Inflammatory macrophage treated with lipopolysaccharide for 4 hours (primary cell): ENCODE results near the gene MCF2L.
"Not testable (repeated sequence)": the region's sequence is repeated elsewhere in the genome, so short reads cannot be mapped to it uniquely, and the experiment has no call there.

Experiments
- DNase-seq: peaks from one replicate; pipeline ENCODE4 v3.0.0-alpha.2; 2020

The MCF2L gene, protein sequence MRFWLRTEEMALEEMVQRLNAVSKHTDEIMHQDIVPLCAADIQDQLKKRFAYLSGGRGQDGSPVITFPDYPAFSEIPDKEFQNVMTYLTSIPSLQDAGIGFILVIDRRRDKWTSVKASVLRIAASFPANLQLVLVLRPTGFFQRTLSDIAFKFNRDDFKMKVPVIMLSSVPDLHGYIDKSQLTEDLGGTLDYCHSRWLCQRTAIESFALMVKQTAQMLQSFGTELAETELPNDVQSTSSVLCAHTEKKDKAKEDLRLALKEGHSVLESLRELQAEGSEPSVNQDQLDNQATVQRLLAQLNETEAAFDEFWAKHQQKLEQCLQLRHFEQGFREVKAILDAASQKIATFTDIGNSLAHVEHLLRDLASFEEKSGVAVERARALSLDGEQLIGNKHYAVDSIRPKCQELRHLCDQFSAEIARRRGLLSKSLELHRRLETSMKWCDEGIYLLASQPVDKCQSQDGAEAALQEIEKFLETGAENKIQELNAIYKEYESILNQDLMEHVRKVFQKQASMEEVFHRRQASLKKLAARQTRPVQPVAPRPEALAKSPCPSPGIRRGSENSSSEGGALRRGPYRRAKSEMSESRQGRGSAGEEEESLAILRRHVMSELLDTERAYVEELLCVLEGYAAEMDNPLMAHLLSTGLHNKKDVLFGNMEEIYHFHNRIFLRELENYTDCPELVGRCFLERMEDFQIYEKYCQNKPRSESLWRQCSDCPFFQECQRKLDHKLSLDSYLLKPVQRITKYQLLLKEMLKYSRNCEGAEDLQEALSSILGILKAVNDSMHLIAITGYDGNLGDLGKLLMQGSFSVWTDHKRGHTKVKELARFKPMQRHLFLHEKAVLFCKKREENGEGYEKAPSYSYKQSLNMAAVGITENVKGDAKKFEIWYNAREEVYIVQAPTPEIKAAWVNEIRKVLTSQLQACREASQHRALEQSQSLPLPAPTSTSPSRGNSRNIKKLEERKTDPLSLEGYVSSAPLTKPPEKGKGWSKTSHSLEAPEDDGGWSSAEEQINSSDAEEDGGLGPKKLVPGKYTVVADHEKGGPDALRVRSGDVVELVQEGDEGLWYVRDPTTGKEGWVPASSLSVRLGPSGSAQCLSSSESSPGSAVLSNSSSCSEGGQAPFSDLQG

DNA sequence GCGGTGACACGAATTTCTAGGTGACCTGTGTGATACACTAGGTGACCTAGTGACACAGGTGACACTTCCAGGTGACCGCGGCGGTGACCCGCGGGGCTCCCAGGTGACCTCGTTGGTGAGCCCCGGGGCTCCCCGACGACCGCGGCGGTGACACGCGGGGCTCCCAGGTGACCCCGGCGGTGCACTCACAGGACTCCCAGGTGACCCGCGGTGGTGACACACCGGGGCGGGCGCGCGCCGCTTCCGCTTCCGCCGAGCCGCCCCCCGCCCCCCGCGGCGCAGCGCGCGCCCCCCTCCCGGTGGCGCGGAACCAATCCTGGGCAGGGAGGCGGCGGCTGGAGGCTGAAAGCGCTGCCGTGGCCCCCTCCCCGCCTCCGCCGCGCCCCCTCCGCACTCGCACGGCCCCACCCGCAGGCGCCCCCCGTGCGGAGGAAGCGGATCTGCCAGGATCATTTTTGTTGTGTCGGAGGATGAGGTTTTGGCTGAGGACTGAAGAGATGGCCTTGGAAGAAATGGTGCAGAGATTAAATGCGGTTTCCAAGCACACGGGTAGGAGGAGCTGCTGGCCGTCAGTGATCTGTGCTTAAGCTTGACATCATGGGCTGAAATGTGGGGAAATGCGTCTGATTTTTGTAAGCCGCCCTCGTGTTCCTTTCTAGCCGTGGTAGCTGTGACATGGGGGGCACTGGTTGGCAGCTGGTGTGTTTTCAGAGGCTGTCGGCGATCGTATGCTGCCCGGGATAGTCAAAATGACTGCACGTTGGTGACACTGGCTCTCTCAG, at the start of gene MCF2L:
MCF2L (plus strand) TSS at position 305 of the 782 bp plus-strand sequence; CDS start at position 471, 166 bp downstream.
- DNase-seq = peak; percentile 11

DNA sequence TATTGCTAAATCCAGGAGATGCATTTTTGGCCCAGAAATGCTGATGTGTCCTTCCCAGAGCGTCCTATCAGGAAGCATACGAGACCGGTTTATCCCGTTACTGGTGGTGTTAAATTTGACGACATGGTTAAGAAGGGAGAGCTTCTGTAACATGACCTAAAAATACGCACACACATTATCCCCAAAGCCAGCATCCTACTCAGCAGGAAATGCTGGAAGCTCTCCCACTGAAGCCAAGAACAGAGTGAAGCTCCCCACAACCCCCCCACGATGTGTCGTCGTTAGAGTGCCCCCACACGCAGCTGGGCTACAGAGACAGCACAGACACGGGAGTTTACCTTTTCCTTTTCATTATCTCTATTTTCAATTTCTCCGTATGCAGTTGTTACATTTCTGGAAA, 45.1 kb upstream of the MCF2L start:
- no peak for DNase-seq

DNA sequence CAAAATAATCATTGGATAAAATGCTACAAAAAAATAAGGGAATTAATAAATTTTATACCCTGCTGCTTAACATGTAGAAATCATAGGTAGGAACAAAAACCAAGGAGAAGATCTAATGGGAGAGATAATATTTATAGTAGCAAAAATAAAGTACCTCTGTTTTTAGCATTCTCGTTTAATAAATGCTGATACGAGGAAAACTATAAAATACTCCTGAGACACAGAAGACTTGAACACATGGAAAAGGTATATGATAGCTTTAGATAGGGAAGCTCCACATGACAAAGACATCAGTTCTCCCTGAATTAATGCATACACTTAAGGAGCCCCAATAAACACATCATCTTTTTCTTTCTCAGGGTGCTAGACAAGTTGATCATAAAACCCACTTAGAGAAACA, 44.6 kb upstream of the MCF2L start:
- no peak for DNase-seq

DNA sequence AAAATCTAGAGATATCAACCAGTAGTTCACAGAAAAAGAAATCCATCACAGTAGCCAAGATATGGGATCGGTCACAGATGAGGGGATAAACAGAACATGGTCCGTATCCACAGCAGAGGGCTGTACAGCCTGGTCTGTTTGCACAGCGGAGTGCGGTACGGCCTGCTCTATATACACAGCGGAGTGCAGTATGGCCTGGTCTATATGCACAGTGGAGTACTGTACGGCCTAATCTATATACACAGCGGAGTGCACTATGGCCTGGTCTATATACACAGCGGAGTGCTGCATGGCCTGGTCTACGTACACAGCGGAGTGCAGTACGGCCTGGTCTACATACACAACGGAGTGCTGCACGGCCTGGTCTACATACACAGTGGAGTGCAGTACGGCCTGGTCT, 43.0 kb upstream of the MCF2L start:
- DNase-seq = no peak

DNA sequence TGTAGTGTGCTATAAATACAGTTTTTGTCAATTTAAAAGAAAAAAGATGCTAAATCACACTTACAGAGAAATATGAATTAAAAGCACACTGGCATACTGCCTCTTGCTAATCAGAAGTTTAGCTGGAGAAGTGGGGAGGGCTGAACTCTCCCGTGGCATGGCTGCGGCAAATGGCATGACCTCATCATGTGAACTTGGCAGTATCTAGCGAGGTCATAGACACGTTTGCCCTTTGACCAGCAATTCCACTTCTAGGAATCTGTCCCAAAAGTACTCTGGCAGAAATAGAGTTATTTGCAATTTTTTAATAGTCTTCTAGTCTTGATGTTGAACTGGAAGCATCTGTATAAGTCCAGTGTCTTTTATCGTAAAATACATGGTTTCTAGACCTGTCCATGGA, 42.0 kb upstream of the MCF2L start:
- DNase-seq = no peak

DNA sequence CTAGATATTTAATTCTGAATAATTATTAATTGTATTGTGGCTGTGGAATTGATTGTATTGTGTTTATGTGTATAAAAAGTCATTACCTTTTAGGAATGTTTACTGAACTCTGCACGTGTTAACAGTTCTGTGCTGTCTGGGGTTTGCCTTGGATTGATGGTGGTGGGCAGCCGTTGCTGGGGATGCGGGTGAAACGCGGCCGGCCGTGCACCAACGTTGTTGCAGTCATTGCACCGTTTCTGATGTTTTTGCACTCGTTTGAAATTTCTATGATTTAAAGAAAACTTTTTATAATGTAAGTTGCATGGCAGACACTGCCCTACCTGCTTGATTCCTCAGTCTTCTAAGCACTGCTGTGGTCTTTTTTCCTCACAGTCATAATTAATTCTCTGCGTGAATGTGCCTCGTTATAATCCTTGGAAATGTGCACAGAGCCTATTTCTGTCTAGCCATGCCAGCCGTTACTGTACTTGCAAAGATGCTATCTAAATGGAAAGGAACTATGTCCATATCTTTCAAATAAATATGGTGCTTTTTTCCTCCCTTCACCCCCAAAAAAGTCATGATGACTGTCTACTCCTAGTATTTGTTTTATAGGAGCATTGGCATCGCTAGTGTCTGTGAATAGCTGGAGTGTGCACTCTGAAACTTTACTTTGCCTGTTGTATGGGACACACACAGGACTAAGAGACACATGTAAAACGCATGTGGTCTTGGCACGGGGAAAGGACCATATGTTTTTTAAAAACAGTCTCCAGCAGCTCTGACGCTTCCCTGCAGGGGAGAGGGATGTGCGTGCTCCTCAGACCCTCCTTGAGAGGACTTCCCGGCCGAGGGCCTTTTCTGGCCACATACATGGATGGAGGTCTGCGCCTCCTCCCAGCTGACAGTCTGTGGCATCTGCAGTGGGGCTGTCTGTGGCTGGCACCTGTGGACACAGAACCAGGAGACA, 40.7 kb upstream of the MCF2L start:
- no peak for DNase-seq

DNA sequence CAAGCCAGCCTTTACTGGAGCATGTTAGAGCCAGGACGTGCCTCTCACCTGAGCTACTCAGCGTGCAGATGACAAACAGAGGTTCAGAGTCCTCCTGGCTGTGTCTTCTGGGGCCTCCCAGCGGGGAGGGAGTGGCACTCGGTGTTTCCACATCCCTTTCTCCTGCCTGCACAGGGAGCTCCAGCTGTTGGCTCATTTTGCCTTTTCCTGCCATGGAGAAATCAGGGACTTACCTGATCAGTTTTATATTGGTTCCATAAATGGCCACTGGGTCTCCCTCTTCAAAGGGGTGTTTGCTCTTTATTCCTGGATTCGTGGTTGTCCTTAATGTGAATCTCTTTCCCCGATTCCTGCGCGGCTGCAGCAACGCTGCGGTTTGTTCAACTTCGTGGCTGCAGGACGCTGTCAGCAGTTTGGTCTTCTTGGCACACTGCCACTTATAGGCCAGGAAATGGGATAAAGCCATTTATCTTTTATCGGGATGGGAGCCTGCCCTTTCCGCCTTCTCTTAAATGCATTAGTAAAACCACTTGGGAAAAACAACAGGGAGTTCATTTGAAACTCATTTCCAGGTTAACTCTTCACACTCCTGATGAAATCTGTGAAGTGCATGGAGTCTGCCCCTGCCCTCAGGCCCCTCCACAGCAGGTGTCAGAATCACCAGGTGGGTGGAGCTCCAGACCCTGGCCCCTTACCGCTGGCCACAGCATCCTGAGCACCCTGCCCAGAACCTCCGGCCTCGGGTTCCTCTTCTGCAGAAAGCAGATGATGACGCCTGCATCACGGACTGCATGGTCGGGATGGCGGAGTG, 39.8 kb upstream of the MCF2L start:
- DNase-seq = peak; percentile 19

DNA sequence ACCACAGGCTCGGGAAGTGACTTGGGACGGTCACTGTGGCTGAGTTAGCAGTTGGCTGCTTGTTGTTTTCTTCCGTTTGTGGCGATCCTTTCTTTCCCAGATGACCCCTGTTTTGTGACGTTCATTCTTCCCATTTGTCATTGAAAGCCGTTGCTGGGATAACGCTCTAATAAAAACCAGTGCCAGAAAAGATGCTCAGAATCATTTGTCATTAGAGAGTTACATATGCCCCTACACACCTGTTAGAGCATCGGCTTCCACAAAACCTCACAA, 39.3 kb upstream of the MCF2L start:
- DNase-seq = no peak

DNA sequence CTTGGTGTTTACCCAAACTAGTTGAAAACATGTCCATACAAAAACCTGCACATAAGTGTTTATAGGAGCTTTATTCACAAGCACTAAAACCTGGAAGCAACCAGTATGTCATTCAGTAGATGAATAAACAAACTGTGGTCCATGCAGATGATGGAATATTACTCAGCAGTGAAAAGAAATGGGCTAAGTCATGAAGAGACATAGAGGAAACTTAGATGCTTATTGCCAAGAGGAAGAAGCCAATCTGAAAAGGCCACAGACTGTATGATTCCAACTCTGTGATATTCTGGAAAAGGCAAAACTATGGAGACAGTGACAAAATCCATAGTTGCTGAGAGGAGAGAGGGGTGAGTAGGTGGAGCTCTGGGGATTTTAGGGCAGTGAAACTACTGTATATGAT, 38.8 kb upstream of the MCF2L start:
- no peak for DNase-seq

DNA sequence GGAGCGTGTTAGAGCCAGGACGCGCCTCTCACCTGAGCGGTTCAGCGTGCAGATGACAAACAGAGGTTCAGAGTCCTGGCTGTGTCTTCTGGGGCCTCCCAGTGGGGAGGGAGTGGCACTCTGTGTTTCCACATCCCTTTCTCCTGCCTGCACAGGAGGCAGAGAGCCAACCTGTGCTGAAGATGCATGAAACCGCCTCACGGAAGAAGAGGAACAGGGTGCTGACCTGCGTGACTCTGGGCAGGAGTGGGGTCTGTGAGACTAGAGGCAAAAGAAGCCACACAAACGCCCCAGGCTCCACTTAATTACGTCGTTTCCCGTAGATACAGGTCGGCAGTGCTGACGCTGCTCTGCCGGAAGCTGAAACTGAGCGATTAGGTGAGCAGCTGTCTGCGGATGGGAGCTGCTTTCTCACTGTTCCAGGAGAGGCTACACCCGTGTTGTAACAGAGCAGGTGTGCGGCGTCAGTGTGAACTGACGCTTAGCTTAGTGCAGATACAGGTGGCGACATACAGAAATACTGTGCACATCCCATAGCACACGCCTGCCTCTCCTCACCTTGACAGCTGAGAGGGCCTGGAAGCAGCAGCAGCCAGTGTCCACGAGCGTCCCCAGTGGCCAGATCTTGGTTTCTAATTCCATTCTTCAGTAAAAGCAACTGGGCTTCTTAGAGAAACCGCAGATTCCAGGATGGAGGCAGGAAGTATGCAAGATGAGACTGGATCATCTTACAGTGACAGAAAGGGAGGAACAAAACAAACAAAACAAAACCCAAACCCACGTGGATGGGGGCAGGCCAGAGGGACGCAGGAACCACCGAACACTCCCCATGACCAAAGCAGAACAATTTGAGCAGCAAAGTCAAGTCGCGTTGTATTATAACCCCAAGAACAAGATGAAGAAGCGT, 37.7 kb upstream of the MCF2L start:
- DNase-seq = no peak

DNA sequence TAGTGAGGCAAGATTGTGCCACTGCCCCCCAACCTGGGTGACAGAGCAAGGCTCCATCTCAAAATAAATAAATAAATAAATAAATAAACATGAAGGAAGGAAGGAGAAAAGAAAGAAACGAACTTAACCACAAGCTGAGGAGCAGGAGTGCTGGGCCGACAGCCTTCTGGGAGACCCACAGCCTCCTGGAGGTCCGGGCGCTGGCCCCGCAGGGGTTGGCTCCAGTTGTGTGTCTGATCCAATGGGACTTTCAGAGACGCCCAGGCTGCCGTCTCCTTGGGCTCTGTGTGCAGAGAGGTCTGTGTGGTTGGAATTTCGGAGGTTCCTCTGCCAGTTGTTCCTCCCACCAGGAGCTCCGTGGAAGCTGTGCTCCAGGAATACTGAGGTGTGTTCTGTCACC, 36.0 kb upstream of the MCF2L start:
- no peak for DNase-seq

DNA sequence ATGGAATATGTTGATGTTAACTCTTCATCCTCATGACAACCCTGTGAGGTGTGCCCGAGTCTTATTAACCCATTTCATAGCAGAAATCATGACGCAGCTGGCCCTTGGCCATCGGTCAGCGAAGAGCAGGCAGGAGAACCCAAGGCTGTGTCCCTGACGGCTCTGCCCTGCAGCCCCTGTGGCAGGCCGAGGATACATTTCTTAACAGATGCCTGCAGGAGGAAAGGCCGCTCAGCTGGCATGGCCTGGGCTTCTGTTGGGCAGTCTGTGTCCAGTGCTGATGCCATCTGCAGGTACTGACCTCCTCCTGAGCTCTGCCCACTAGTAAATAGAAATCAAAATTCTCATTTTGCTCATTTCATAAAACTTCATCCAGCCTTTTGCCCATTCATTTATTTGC, 35.4 kb upstream of the MCF2L start:
- DNase-seq = no peak

DNA sequence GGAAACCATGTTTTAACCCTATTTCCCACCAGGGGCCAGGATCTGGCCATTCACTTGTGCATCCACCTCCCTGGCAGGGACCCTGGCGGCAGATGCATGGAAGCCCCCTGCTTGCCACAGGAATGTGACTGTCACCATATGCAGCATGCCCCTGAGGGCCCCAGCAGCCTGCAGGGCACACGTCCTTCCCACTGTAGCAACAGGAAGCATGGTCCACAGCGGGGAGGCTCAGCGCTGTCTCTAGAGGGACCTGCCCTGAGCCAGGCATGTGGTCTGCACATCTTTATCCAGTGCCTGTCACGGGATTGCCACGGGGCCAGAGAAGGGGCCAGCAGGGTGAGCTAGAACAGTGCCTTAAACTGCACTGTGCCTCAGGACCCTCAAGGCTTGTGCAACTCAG, 34.9 kb upstream of the MCF2L start:
- DNase-seq = no peak

DNA sequence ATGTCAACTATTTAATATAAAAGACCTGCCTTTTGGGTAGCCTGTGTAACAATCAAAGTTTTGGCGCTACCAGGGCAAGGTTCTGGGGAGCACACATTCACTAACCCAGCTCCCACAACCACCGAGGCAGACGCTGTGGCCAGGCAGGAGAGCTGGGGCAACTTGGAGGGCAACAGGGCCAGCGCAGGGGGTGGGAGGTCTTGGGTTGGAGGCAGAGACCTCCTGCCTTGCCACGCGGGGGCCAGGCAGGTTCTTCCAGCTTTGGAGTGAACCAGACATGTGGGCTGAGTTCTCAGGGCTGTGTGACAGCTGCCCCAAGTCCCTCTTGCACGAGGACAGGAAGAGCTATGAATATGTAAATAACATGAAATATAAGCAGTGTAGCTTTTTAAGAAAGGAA, 30.3 kb upstream of the MCF2L start:
- DNase-seq = no peak

DNA sequence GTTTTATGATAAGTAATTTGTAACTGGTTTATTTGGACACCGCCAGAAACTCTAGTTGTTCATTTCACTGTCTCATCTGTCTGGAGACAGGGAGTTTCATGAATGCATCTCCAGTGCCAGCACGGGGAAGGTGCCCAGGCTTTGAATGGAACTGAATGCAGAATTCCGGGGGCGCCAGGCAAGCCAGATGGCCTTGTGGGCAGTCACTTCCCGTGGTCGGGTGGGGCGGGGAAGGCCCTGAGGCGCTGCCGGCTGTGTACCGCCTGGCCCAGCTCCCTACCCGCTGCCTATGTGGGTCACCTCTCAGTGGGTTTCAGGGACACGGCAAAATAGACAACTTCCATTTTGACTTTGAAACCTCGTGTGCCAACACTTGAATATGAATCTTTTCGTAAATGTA, 28.8 kb upstream of the MCF2L start:
- no peak for DNase-seq

DNA sequence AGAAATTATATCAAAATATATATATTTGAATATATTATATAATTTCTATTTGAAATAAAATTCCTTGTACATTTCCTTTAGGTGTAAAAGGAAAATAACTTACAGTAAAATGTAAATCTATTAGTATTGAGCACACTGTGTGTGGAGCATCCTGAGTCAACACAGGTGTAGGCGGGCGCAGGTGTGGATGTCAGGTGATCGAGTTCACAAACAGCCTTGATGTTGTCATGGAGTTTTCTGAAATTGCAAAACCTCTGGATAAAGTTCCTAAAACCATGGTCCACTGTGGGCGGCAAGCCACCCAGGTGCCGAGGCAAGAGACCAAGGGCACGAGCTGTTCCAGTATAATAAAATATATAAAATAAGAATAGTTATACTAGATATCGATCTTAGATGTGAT, 27.7 kb upstream of the MCF2L start:
- no peak for DNase-seq

DNA sequence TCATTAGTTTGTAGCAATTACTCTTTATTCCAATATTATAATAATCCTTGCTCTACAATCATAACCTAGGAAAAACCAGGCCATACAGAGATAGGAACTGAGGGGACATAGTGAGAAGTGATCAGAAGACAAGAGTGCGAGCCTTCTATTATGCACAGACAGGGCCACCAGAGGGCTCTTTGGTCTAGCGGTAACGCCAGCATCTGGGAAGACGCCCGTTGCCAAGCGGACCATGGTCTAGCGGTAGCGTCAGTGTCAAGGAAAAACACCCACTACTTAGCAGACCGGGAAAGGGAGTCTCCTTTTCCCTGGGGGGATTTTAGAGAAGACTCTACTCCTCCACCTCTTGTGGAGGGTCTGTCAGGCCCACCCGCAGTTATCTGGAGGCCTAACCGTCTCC, 27.2 kb upstream of the MCF2L start:
- not testable (repeated sequence) for DNase-seq

DNA sequence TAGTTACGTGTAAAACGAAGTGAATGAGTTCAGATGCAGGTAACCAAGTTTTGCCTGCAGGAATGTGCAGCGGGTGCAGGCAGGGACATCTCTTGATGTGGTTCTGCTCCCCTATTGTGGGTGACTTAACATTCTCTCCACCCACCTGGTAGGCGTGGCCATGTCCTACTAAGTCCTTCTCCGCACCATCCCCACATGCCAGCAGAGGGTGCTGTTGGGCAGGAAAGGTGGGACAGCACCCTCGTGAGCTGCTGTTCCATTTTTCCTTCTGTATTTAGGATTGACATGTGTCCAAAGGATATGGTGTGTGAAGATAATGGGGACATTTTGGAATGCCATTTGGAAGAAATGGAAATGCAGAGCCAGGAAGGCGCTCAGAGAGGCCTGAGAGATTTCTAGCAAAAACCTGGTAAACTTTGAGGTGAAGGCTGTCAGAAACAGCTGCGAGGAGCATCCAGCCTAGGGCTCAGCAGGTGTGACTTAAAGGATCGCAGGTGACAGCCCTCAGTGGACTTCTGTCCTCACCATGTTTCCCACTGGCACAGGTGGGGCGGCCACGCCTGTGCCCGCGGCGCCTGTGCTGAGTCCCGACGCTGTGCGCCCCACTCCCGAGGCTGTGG, 26.2 kb upstream of the MCF2L start:
- DNase-seq = peak; percentile 96
